Measurements from ENCODE around the gene FLT1.

The FLT1 gene

GRCh38 chr13:28471421-28471820 is 23.5 kb downstream of the FLT1 start:
- H3K9me3 Mint-ChIP-seq = no peaks in the 10 kb centered on the region
- no peak for DNase-seq
- no peak for ATAC-seq (replicated peaks)
- H3K27ac Mint-ChIP-seq = no peak overlapping the region
- no peaks in the 10 kb centered on the region for H3K36me3 Mint-ChIP-seq (ENCODE audit: insufficient read depth)
- H3K4me1 Mint-ChIP-seq (ENCODE audit: low read depth in 2 of 2) = no peaks in the 10 kb centered on the region
- H3K27me3 Mint-ChIP-seq = peaks cover 18 to 31% of the 10 kb centered on the region in 2 donors
- H3K4me3 Mint-ChIP-seq = no peak overlapping the region

- no peak for DNase-seq
- Mint-ChIP-seq H3K27ac (no peak overlapping the region), H3K9me3 (no peaks in the 10 kb centered on the region), H3K4me3 (no peak overlapping the region), H3K27me3 (peaks cover 28 to 39% of the 10 kb centered on the region in 2 donors), H3K4me1 (ENCODE audit: low read depth in 2 of 2) (no peaks in the 10 kb centered on the region), H3K36me3 (ENCODE audit: insufficient read depth) (no peaks in the 10 kb centered on the region)
- ATAC-seq (replicated peaks) = no peak
Measured at GRCh38 chr13:28470296-28470695, 24.6 kb downstream of the FLT1 start.

GRCh38 chr13:28469316-28469715 is 25.6 kb downstream of the FLT1 start:
- H3K27me3 Mint-ChIP-seq = peaks cover 38 to 39% of the 10 kb centered on the region in 2 donors
- H3K27ac Mint-ChIP-seq = no peak overlapping the region
- H3K36me3 Mint-ChIP-seq (ENCODE audit: insufficient read depth) = no peaks in the 10 kb centered on the region
- no peak for DNase-seq
- H3K4me3 Mint-ChIP-seq = no peak overlapping the region
- no peaks in the 10 kb centered on the region for H3K4me1 Mint-ChIP-seq (ENCODE audit: low read depth in 2 of 2)
- no peaks in the 10 kb centered on the region for H3K9me3 Mint-ChIP-seq
- ATAC-seq (replicated peaks) = no peak

GRCh38 chr13:28468023-28468915 is 26.7 kb downstream of the FLT1 start:
- Mint-ChIP-seq H3K27me3 (peaks cover 39 to 43% of the 10 kb centered on the region in 2 donors), H3K4me3 (no peak overlapping the region), H3K27ac (no peak overlapping the region), H3K36me3 (ENCODE audit: insufficient read depth) (no peaks in the 10 kb centered on the region), H3K9me3 (no peaks in the 10 kb centered on the region), H3K4me1 (ENCODE audit: low read depth in 2 of 2) (no peaks in the 10 kb centered on the region)
- DNase-seq (no peak), ATAC-seq (replicated peaks) (no peak)

DNA sequence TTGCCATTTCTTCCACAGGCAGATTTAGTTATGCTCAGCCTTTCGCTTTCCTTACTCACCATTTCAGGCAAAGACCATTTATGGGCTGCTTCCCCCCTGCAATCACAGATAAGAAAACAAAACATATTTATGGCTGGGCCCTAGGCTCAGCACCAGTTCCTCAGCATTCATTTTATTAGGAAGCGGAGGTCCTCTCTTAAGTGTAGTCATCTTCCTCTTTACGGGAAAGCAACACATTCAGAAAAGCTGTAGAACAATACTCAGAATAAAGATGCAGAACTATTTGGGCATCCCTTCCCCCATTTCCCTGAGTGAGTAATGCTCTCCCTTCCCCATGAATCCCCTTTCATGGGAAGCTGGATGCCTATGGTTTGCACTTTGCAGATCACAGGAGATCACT is 27.9 kb downstream of the FLT1 start:
- no peaks in the 10 kb centered on the region for H3K4me1 Mint-ChIP-seq (ENCODE audit: low read depth in 2 of 2)
- H3K4me3 Mint-ChIP-seq = no peak overlapping the region
- no peaks in the 10 kb centered on the region for H3K36me3 Mint-ChIP-seq (ENCODE audit: insufficient read depth)
- no peaks in the 10 kb centered on the region for H3K9me3 Mint-ChIP-seq
- H3K27ac Mint-ChIP-seq = no peak overlapping the region
- DNase-seq (no peak), ATAC-seq (replicated peaks) (no peak)
- H3K27me3 Mint-ChIP-seq = peaks cover 33 to 41% of the 10 kb centered on the region in 2 donors

- DNase-seq (no peak), ATAC-seq (replicated peaks) (no peak)
- H3K4me1 Mint-ChIP-seq (ENCODE audit: low read depth in 2 of 2) = no peaks in the 10 kb centered on the region
- H3K27me3 Mint-ChIP-seq = peaks cover 33 to 35% of the 10 kb centered on the region in 2 donors
- H3K9me3 Mint-ChIP-seq = no peaks in the 10 kb centered on the region
- no peak overlapping the region for H3K27ac Mint-ChIP-seq
- H3K36me3 Mint-ChIP-seq (ENCODE audit: insufficient read depth) = no peaks in the 10 kb centered on the region
- H3K4me3 Mint-ChIP-seq = no peak overlapping the region
Measured at GRCh38 chr13:28466151-28466550, 28.8 kb downstream of the FLT1 start.

- no peak overlapping the region for H3K27ac Mint-ChIP-seq
- H3K36me3 Mint-ChIP-seq (ENCODE audit: insufficient read depth) = no peaks in the 10 kb centered on the region
- H3K4me1 Mint-ChIP-seq (ENCODE audit: low read depth in 2 of 2) = no peaks in the 10 kb centered on the region
- H3K27me3 Mint-ChIP-seq = peaks cover 33 to 35% of the 10 kb centered on the region in 2 donors
- H3K9me3 Mint-ChIP-seq = no peaks in the 10 kb centered on the region
- no peak overlapping the region for H3K4me3 Mint-ChIP-seq
- no peak for ATAC-seq (replicated peaks)
- DNase-seq = no peak
Measured at GRCh38 chr13:28464861-28465460, 30.0 kb downstream of the FLT1 start.

DNA sequence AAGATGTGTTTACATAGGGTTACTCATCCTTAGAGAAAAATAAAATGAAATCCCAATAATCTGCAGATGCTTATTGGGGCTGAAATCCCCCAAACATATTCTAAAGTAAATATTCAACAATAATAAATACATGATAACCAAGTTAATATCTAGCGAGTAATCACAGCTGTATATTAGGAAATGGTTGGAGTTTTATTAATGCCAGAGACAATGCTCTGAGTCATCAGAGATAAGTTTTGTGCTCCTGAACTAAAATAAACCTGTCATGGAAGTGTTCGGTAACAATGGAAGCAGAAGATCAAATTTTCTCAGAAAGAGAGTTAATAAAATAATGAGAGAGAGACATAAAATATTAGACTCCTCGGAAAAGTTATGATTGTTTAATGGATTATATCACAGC is 31.4 kb downstream of the FLT1 start:
- no peaks in the 10 kb centered on the region for H3K4me1 Mint-ChIP-seq (ENCODE audit: low read depth in 2 of 2)
- no peak overlapping the region for H3K4me3 Mint-ChIP-seq
- DNase-seq (no peak), ATAC-seq (replicated peaks) (no peak)
- no peaks in the 10 kb centered on the region for H3K9me3 Mint-ChIP-seq
- H3K36me3 Mint-ChIP-seq (ENCODE audit: insufficient read depth) = no peaks in the 10 kb centered on the region
- H3K27me3 Mint-ChIP-seq = peaks cover 27 to 35% of the 10 kb centered on the region in 2 donors
- H3K27ac Mint-ChIP-seq = no peak overlapping the region

GRCh38 chr13:28459911-28460310 is 35.0 kb downstream of the FLT1 start:
- no peak overlapping the region for H3K27ac Mint-ChIP-seq
- H3K36me3 Mint-ChIP-seq (ENCODE audit: insufficient read depth) = no peaks in the 10 kb centered on the region
- no peaks in the 10 kb centered on the region for H3K9me3 Mint-ChIP-seq
- ATAC-seq (replicated peaks) (no peak), DNase-seq (no peak)
- H3K27me3 Mint-ChIP-seq = peaks cover 16 to 41% of the 10 kb centered on the region in 2 donors
- no peaks in the 10 kb centered on the region for H3K4me1 Mint-ChIP-seq (ENCODE audit: low read depth in 2 of 2)
- no peak overlapping the region for H3K4me3 Mint-ChIP-seq

DNA sequence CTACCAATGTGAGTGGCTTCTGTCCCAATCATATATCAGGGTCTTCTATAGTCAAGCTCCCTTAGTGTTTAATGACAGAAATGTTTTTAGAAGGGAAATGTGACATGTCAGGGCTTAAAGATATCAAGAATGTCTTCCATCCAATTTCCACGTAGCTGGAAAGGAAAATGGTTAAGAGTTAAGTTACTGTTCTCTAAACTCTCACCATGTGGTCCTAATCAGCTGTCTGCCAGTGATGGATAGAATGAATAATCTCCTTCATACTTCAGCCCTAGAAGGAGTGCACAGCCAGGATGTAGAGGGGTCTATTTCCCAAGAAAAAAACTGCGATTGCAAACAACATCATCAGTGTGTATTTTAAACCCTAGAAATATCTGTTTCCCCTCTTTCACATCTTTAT is 36.3 kb downstream of the FLT1 start:
- Mint-ChIP-seq H3K4me1 (ENCODE audit: low read depth in 2 of 2) (no peaks in the 10 kb centered on the region), H3K4me3 (no peak overlapping the region), H3K36me3 (ENCODE audit: insufficient read depth) (no peaks in the 10 kb centered on the region), H3K9me3 (no peaks in the 10 kb centered on the region), H3K27me3 (peaks cover 15 to 38% of the 10 kb centered on the region in 2 donors), H3K27ac (no peak overlapping the region)
- ATAC-seq (replicated peaks) (no peak), DNase-seq (no peak)

DNA sequence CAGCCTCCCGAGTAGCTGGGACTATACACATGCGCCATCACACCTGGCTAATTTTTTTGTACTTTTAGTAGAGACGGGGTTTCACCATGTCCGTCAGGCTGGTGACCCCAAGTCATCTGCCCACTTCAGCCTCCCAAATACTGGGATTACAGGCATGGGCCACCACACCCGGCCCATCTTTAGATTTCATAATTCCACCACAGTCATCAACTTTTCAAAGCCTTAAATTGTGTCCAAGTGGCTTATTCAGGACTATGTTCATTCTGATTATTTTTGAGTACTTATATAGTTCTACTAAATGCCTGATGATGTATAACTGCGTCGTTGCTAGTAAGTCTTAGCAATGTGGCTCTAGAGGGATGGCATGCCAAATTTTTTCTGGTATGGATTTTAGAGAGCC is 36.9 kb downstream of the FLT1 start:
- ATAC-seq (replicated peaks) = no peak
- peaks cover 13 to 42% of the 10 kb centered on the region in 2 donors for H3K27me3 Mint-ChIP-seq
- no peak overlapping the region for H3K27ac Mint-ChIP-seq
- DNase-seq = no peak
- H3K36me3 Mint-ChIP-seq (ENCODE audit: insufficient read depth) = no peaks in the 10 kb centered on the region
- no peaks in the 10 kb centered on the region for H3K4me1 Mint-ChIP-seq (ENCODE audit: low read depth in 2 of 2)
- no peaks in the 10 kb centered on the region for H3K9me3 Mint-ChIP-seq
- H3K4me3 Mint-ChIP-seq = no peak overlapping the region

- H3K9me3 Mint-ChIP-seq = no peaks in the 10 kb centered on the region
- H3K4me3 Mint-ChIP-seq = no peak overlapping the region
- no peak overlapping the region for H3K27ac Mint-ChIP-seq
- ATAC-seq (replicated peaks) (no peak), DNase-seq (no peak)
- no peaks in the 10 kb centered on the region for H3K36me3 Mint-ChIP-seq (ENCODE audit: insufficient read depth)
- no peaks in the 10 kb centered on the region for H3K4me1 Mint-ChIP-seq (ENCODE audit: low read depth in 2 of 2)
- H3K27me3 Mint-ChIP-seq = peaks cover 11 to 42% of the 10 kb centered on the region in 2 donors
Measured at GRCh38 chr13:28457521-28457920, 37.4 kb downstream of the FLT1 start.

- H3K36me3 Mint-ChIP-seq (ENCODE audit: insufficient read depth) = no peaks in the 10 kb centered on the region
- H3K9me3 Mint-ChIP-seq = no peaks in the 10 kb centered on the region
- H3K4me3 Mint-ChIP-seq = no peak overlapping the region
- H3K27me3 Mint-ChIP-seq = peaks cover 7 to 43% of the 10 kb centered on the region in 2 donors
- no peak for DNase-seq
- H3K27ac Mint-ChIP-seq = no peak overlapping the region
- H3K4me1 Mint-ChIP-seq (ENCODE audit: low read depth in 2 of 2) = no peaks in the 10 kb centered on the region
- ATAC-seq (replicated peaks) = no peak
Measured at GRCh38 chr13:28455580-28456194, 39.2 kb downstream of the FLT1 start.

DNA sequence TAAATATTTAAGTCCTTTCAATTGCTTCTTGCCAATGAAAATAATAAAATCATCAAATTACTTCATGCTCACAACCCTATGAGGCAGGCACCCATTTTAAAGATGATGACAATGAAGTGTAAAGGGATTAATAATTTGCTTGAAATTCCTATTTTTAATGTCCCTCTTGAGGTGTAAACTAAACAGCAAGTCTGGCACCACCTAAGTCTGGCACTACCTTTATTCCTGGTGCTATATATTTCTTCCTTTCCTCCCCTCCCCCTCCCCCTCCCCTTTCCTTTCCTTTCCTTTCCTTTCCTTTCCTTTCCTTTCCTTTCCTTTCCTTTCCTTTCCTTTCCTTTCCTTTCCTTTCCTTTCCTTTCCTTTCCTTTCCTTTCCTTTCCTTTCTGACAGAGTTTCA is 42.2 kb downstream of the FLT1 start:
- Mint-ChIP-seq H3K27ac (no peak overlapping the region), H3K4me1 (ENCODE audit: low read depth in 2 of 2) (no peaks in the 10 kb centered on the region), H3K4me3 (no peak overlapping the region), H3K36me3 (ENCODE audit: insufficient read depth) (no peaks in the 10 kb centered on the region), H3K27me3 (peaks cover 15 to 57% of the 10 kb centered on the region in 2 donors), H3K9me3 (no peaks in the 10 kb centered on the region)
- DNase-seq (no peak), ATAC-seq (replicated peaks) (no peak)
